B cell (primary cell): ENCODE data around the gene SUSD3. TPM values are rescaled to one million over a fixed set of nuclear protein-coding genes. Genes with fewer than 3 reads are reported as not detected.
A peak's percentile ranks its signal among the peaks of the same experiment; 100 is the strongest.

Source experiments
- ATAC-seq: fragments of 200-7000 bp; cut with Tn5 transposase; one replicate; pipeline ENCODE4 v1.10.0; 2021; ENCODE audit warnings: low read depth, mild to moderate bottlenecking, moderate number of reproducible peaks, moderate library complexity
- CTCF ChIA-PET: fragments of 350-600 bp; sonication (Branson Sonifier 250); formaldehyde crosslinking; loops from one replicate; lab custom pipeline; 2021; ENCODE audit warnings: antibody characterized with exemption, inconsistent platforms; lab: Charles Lee
- POLR2A ChIA-PET: fragments of 350-600 bp; sonication (Branson Sonifier 250); formaldehyde crosslinking; loops from one replicate; lab custom pipeline; 2021; ENCODE audit warnings: antibody characterized with exemption; lab: Charles Lee
- DNase-seq: peaks from one replicate; pipeline ENCODE4 v3.0.0; 2013
- H2AFZ ChIP-seq: 2 replicates; pipeline ENCODE4 v1.6.1; 2012; ENCODE audit warnings: mild to moderate bottlenecking, low read depth, low read length; ENCODE audit not compliant: insufficient read depth, poor library complexity, severe bottlenecking
- H3K27ac ChIP-seq, 2 donors: 1 replicate in 1 of 2; 2 replicates in 1 of 2; pipeline ENCODE4 v1.5.1; 2012 to 2013; ENCODE audit warnings: low read length in 2 of 2, mild to moderate bottlenecking in 2 of 2, moderate library complexity in 1 of 2
- H3K27me3 ChIP-seq, 4 experiments: fragments of 200-600 bp in 1 of 4; sonication (generic) in 1 of 4; replicated peaks in 1 of 4; 1 replicate in 2 of 4; 2 replicates in 2 of 4; pipeline versions ENCODE4 v1.6.1 to v1.7.0; 2013 to 2016; ENCODE audit warnings: low read length in 3 of 4, mild to moderate bottlenecking in 2 of 4, mixed read lengths in 1 of 4, moderate library complexity in 1 of 4; ENCODE audit not compliant: insufficient read depth in 4 of 4, control insufficient read depth in 3 of 4; ENCODE audit errors: control extremely low read depth in 1 of 4
- H3K36me3 ChIP-seq, 2 experiments: replicated peaks in 1 of 2; 1 replicate in 1 of 2; 2 replicates in 1 of 2; pipeline versions ENCODE4 v1.6.1 to v1.7.1; 2013; ENCODE audit warnings: low read length in 1 of 2; ENCODE audit not compliant: insufficient read depth in 2 of 2, control insufficient read depth in 1 of 2; ENCODE audit errors: control extremely low read depth in 1 of 2, extremely low read depth in 1 of 2
- H3K4me1 ChIP-seq, 2 donors: fragments of 200-600 bp in 1 of 2; sonication (generic) in 1 of 2; 1 replicate in 1 of 2; 2 replicates in 1 of 2; pipeline versions ENCODE4 v1.5.1 to v1.6.1; 2013 to 2017; ENCODE audit warnings: low read length in 2 of 2; ENCODE audit not compliant: control insufficient read depth in 2 of 2, insufficient read depth in 2 of 2
- H3K4me2 ChIP-seq: replicated peaks from 2 replicates; pipeline ENCODE3; 2012; ENCODE audit warnings: mild to moderate bottlenecking, low read depth, low read length; ENCODE audit not compliant: poor library complexity, severe bottlenecking
- H3K4me3 ChIP-seq, 5 experiments: fragments of 200-600 bp in 1 of 5; sonication (generic) in 1 of 5; 1 replicate in 3 of 5; 2 replicates in 2 of 5; pipeline versions ENCODE4 v1.5.1 to v1.7.0; 2011 to 2016; ENCODE audit warnings: low read length in 4 of 5, mild to moderate bottlenecking in 4 of 5, low read depth in 2 of 5, control low read depth in 1 of 5, moderate library complexity in 1 of 5; ENCODE audit not compliant: insufficient read depth in 1 of 5; ENCODE audit errors: control extremely low read depth in 1 of 5, extremely low read depth in 1 of 5
- H3K79me2 ChIP-seq: fragments of 200-600 bp; sonication (generic); one replicate; pipeline ENCODE4 v1.6.0; 2016; ENCODE audit warnings: low read length; ENCODE audit not compliant: control insufficient read depth, insufficient read depth
- H3K9ac ChIP-seq: fragments of 200-600 bp; sonication (generic); 2 replicates; pipeline ENCODE4 v1.6.1; 2017; ENCODE audit warnings: mild to moderate bottlenecking, low read length, moderate library complexity
- H3K9me3 ChIP-seq, 3 donors: one replicate each; pipeline versions ENCODE4 v1.6.1 to v1.7.1; 2013; ENCODE audit warnings: low read length in 2 of 3; ENCODE audit not compliant: control insufficient read depth in 2 of 3, insufficient read depth in 1 of 3; ENCODE audit errors: control extremely low read depth in 1 of 3
- H4K20me1 ChIP-seq: 2 replicates; pipeline ENCODE4 v1.6.0; 2012; ENCODE audit warnings: mild to moderate bottlenecking, low read length; ENCODE audit not compliant: insufficient read depth, control insufficient read depth, poor library complexity, severe bottlenecking
- H3K27ac Mint-ChIP-seq: one replicate; pipeline ENCODE4 v1.8.0; 2021; ENCODE audit warnings: mixed read lengths
- H3K27me3 Mint-ChIP-seq: one replicate; pipeline ENCODE4 v1.8.0; 2021; ENCODE audit warnings: mixed read lengths
- H3K4me1 Mint-ChIP-seq: one replicate; pipeline ENCODE4 v1.8.0; 2021; ENCODE audit warnings: mixed read lengths
- H3K4me3 Mint-ChIP-seq: one replicate; pipeline ENCODE4 v1.8.0; 2021; ENCODE audit warnings: mixed read lengths
- H3K9me3 Mint-ChIP-seq: one replicate; pipeline ENCODE4 v1.8.0; 2022; ENCODE audit warnings: mixed read lengths; ENCODE audit not compliant: insufficient read depth
- EZH2 ChIP-seq: IDR thresholded peaks from 2 replicates; pipeline ENCODE4 v1.6.1; 2012; ENCODE audit warnings: borderline replicate concordance, low read depth, mild to moderate bottlenecking, moderate library complexity, low read length; ENCODE audit not compliant: insufficient read depth, poor library complexity, severe bottlenecking
- WGBS: methylation state at CpG from one replicate; pipeline ENCODE4 v1.1.5; 2013; ENCODE audit warnings: missing lambda C conversion rate; ENCODE audit not compliant: insufficient coverage; 5-methylcytosine and 5-hydroxymethylcytosine counted together
- intact Hi-C: fragments of 100-400 bp; cut with micrococcal nuclease; formaldehyde crosslinking; loops from one replicate; pipeline ENCODE4 v1.10.0; 2022
- polyA plus RNA-seq: library from polyadenylated mRNA; depleted of rRNA; stranded (reverse); fragments of >200 nt; gene quantifications from 2 replicates; pipeline ENCODE4 v1.2.3, GENCODE V29; 2012
- total RNA-seq, 2 donors: library from RNA; stranded (reverse); fragments of 120-200 nt in 1 of 2; gene quantifications; 1 replicate in 1 of 2; 2 replicates in 1 of 2; pipeline versions ENCODE4 v1.2.3 to v1.2.4, GENCODE V29; 2013 to 2022
- TF ChIP-seq, protein P1 (sequence below): fragments of 200-600 bp; IDR thresholded peaks from one replicate; pipeline ENCODE4 v1.8.0; 2022; ENCODE audit warnings: antibody characterized with exemption, mild to moderate bottlenecking

Gene SUSD3
- total and polyA plus RNA-seq, 2 donors (not counting 1 experiment from before 2014, with no cell fraction given), result 41.0 to 85.0 TPM

DNA sequence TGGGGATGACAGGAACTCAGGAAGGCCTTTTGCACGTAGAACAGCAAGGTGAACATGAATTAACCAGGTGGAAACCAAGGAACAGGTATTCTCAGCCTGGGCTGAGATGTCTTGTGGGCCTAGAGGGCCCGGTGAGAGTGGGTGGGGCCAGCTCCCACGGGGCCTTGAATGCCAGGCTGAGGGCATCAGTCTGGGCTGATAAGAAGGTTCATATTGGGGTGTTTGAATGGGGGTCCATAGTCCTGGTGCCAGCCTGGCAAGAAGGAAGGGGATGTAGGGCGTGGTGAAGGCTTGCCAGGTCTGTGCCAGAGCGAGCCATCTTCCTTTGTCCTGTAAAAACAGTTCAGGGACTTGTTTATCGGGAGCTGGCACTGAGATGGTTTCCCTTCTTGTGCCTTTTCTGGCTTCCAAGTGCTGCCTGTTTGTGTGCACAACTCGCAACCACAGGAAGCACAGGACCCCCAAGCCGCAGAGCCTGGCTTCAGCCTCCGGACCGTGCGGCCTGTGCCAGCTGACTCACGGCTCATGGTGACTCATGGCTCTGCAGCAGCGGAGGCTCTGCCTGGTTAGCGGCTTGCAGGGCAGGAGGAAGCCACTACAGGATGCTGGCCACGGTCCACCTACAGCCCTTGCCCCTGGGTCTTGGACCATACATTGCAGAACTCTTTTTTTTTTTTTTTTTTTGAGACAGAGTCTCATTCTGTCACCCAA, 39.9 kb downstream of the SUSD3 start:
- no peaks in the 10 kb centered on the region for H3K36me3 ChIP-seq
- peak overlapping the region; percentile 5 to 23 for H3K27ac ChIP-seq
- ChIA-PET POLR2A (interaction anchor here (0.6 to 1.1 kb wide), 3 partner anchors 14 to 56 kb away, joined by 3 to 10 read pairs (median 7); no protein-coding TSS in a partner anchor), CTCF (interaction anchor here (0.6 to 4.7 kb wide), 6 partner anchors 9 to 94 kb away, joined by 3 to 25 read pairs (median 3); no protein-coding TSS in a partner anchor)
- H3K4me1 ChIP-seq, result peaks cover 41 to 54% of the 10 kb centered on the region in 2 donors
- WGBS, result 5% methylated on average over 14 of the region's 15 CpGs
- H3K4me3 Mint-ChIP-seq, result peak overlapping the region; percentile 87
- H3K4me1 Mint-ChIP-seq, result peaks cover 51% of the 10 kb centered on the region
- DNase-seq (peak; percentile 42), ATAC-seq (no peak)
- H3K9ac ChIP-seq, result no peak overlapping the region
- peaks cover 9% of the 10 kb centered on the region for H4K20me1 ChIP-seq
- H3K9me3 ChIP-seq, result no peaks in the 10 kb centered on the region
- peaks cover under 1% of the 10 kb centered on the region for H3K9me3 Mint-ChIP-seq
- no peak overlapping the region for H3K4me3 ChIP-seq
- no peak for TF ChIP-seq EZH2
- TF ChIP-seq, protein P1, sequence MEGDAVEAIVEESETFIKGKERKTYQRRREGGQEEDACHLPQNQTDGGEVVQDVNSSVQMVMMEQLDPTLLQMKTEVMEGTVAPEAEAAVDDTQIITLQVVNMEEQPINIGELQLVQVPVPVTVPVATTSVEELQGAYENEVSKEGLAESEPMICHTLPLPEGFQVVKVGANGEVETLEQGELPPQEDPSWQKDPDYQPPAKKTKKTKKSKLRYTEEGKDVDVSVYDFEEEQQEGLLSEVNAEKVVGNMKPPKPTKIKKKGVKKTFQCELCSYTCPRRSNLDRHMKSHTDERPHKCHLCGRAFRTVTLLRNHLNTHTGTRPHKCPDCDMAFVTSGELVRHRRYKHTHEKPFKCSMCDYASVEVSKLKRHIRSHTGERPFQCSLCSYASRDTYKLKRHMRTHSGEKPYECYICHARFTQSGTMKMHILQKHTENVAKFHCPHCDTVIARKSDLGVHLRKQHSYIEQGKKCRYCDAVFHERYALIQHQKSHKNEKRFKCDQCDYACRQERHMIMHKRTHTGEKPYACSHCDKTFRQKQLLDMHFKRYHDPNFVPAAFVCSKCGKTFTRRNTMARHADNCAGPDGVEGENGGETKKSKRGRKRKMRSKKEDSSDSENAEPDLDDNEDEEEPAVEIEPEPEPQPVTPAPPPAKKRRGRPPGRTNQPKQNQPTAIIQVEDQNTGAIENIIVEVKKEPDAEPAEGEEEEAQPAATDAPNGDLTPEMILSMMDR, result no peak
- H2AFZ ChIP-seq, result peak overlapping the region; percentile 49
- no peaks in the 10 kb centered on the region for H3K27me3 ChIP-seq
- peaks cover 41% of the 10 kb centered on the region for H3K79me2 ChIP-seq
- peak overlapping the region; percentile 76 for H3K4me2 ChIP-seq
- no peaks in the 10 kb centered on the region for H3K27me3 Mint-ChIP-seq
- intact Hi-C loops, result loop anchor here (5.0 to 10.0 kb wide), 2 partner anchors 96 to 984 kb away; partner anchors contain the start of gene SPTLC1
- peak overlapping the region; percentile 69 for H3K27ac Mint-ChIP-seq
